ENCODE results near the gene BAX. TPM values are rescaled to one million over a fixed set of nuclear protein-coding genes. Genes with fewer than 3 reads are reported as not detected.

BAX gene
- total and polyA plus RNA-seq, 9 of the 15 experiments (the other 6 are each of a cell fraction or from before 2014, with no cell fraction given): 3.2 to 95.4 (median 44.5) TPM

- TF ChIP-seq LEF1 (IDR thresholded peaks at IDR 0.05): peak; percentile 71
- peak; percentile 25 to 79; a peak in 2 of 4 replicates for TF ChIP-seq MLLT1 (IDR thresholded peaks at IDR 0.05)
- no peak for TF ChIP-seq CHD4 (IDR thresholded peaks at IDR 0.05; ENCODE audit: insufficient read depth, insufficient replicate concordance, low read depth, low read length, poor library complexity, severe bottlenecking)
- TF ChIP-seq MAFF (IDR thresholded peaks at IDR 0.05; ENCODE audit: low read length): peak; percentile 90
- TF ChIP-seq HEY1 (CRISPR knock-in tag; IDR thresholded peaks at IDR 0.05; ENCODE audit: borderline replicate concordance): no peak
- no peak for TF ChIP-seq HMG20A (CRISPR knock-in tag; conservative IDR thresholded peaks at IDR 0.05)
- TF ChIP-seq ZFP36 (IDR thresholded peaks at IDR 0.05; ENCODE audit: low read depth, low read length, partially characterized antibody): no peak
- TF ChIP-seq ZNF347 (CRISPR knock-in tag; IDR thresholded peaks at IDR 0.05; ENCODE audit: low read depth): no peak
- 0 out of 2 replicates have a peak, but pooled peaks have one; percentile 16 for TF ChIP-seq ZNF511 (CRISPR knock-in tag; IDR thresholded peaks at IDR 0.05)
- no peak; the same call in 1 of the 2 replicates for TF ChIP-seq NFIX (CRISPR knock-in tag; IDR thresholded peaks at IDR 0.05; ENCODE audit: low read depth)
- TF ChIP-seq MYBL2 (IDR thresholded peaks at IDR 0.05; ENCODE audit: low read depth): no peak
- no peak for TF ChIP-seq MYBL2 (CRISPR knock-in tag; IDR thresholded peaks at IDR 0.05; ENCODE audit: borderline replicate concordance)
- TF ChIP-seq ZNF212 (CRISPR knock-in tag; IDR thresholded peaks at IDR 0.05): 0 out of 2 replicates have a peak, but pooled peaks have one; percentile 53
- TF ChIP-seq PHB (CRISPR knock-in tag; IDR thresholded peaks at IDR 0.05): peak; percentile 84; the same call in 1 of the 2 replicates
- TF ChIP-seq MLX (CRISPR knock-in tag; conservative IDR thresholded peaks at IDR 0.05): no peak
- TF ChIP-seq ZNF586 (CRISPR knock-in tag; conservative IDR thresholded peaks at IDR 0.05): no peak
- TF ChIP-seq SMAD4 (CRISPR knock-in tag; conservative IDR thresholded peaks at IDR 0.05): peak; percentile 87
- TF ChIP-seq ZNF785 (CRISPR knock-in tag; IDR thresholded peaks at IDR 0.05): no peak
- TF ChIP-seq ZMIZ1 (IDR thresholded peaks at IDR 0.05; ENCODE audit: low read depth in 2 of 2, low read length in 2 of 2): peak in 1 of 2 experiments; percentile 54; a peak in 2 of 4 replicates
- TF ChIP-seq ADNP (tag; IDR thresholded peaks at IDR 0.05): no peak
Measured at GRCh38 chr19:48963371-48964204, 8.9 kb downstream of the BAX start (continued).
